MM.1S (cell line): Measurements from ENCODE around the gene ARHGEF40.

ENCODE experiments used
- DNase-seq: peaks from one replicate; pipeline ENCODE4 v3.0.0-alpha.2; 2015
- H2AFZ ChIP-seq: fragments of 300-600 bp; sonication (generic); 2 replicates; pipeline ENCODE4 v1.6.0; 2016; ENCODE audit warnings: antibody characterized with exemption, low read length
- H3F3A ChIP-seq: fragments of 300-600 bp; sonication (generic); 2 replicates; pipeline ENCODE4 v1.6.1; 2016; ENCODE audit warnings: mild to moderate bottlenecking, antibody characterized with exemption, low read length, moderate library complexity, mixed read lengths; ENCODE audit not compliant: insufficient read depth
- H3K27ac ChIP-seq: fragments of 300-600 bp; sonication (generic); 2 replicates; pipeline ENCODE4 v1.5.1; 2016; ENCODE audit warnings: mild to moderate bottlenecking, low read length
- H3K27me3 ChIP-seq: fragments of 300-600 bp; sonication (generic); replicated peaks from 2 replicates; pipeline ENCODE4 v1.6.0; 2016; ENCODE audit warnings: low read length; ENCODE audit not compliant: insufficient read depth
- H3K36me3 ChIP-seq: fragments of 300-600 bp; sonication (generic); replicated peaks from 2 replicates; pipeline ENCODE4 v1.6.1; 2016; ENCODE audit warnings: mild to moderate bottlenecking, low read length, mixed read lengths; ENCODE audit not compliant: insufficient read depth
- H3K4me1 ChIP-seq: fragments of 300-600 bp; sonication (generic); 2 replicates; pipeline ENCODE4 v1.6.1; 2016; ENCODE audit warnings: low read length, mixed read lengths
- H3K4me2 ChIP-seq: fragments of 300-600 bp; sonication (generic); 2 replicates; pipeline ENCODE4 v1.6.0; 2016; ENCODE audit warnings: low read depth, low read length
- H3K4me3 ChIP-seq: fragments of 300-600 bp; sonication (generic); 2 replicates; pipeline ENCODE4 v1.5.1; 2016; ENCODE audit warnings: low read length, mixed read lengths
- H3K79me2 ChIP-seq: fragments of 300-600 bp; sonication (generic); 2 replicates; pipeline ENCODE4 v1.6.1; 2016; ENCODE audit warnings: mixed run types, low read length, mixed read lengths
- H3K9ac ChIP-seq: fragments of 300-600 bp; sonication (generic); 2 replicates; pipeline ENCODE4 v1.6.1; 2016; ENCODE audit warnings: low read length, mixed read lengths
- H3K9me2 ChIP-seq: fragments of 300-600 bp; sonication (generic); replicated peaks from 2 replicates; pipeline ENCODE4 v1.6.1; 2016; ENCODE audit warnings: mild to moderate bottlenecking, low read length, mixed read lengths; ENCODE audit not compliant: insufficient read depth
- H3K9me3 ChIP-seq: fragments of 300-600 bp; sonication (generic); replicated peaks from 2 replicates; pipeline ENCODE4 v1.6.1; 2016; ENCODE audit warnings: mild to moderate bottlenecking, low read length, mixed read lengths; ENCODE audit not compliant: insufficient read depth
- H4K20me1 ChIP-seq: fragments of 300-600 bp; sonication (generic); 2 replicates; pipeline ENCODE4 v1.6.1; 2016; ENCODE audit warnings: mild to moderate bottlenecking, low read length, moderate library complexity, mixed read lengths; ENCODE audit not compliant: insufficient read depth
- EZH2 ChIP-seq: fragments of 300-600 bp; sonication (generic); optimal IDR thresholded peaks from 2 replicates; pipeline ENCODE3; 2017; ENCODE audit warnings: low read depth, mild to moderate bottlenecking, antibody characterized with exemption, low read length, mixed read lengths
- EZH2phosphoT487 ChIP-seq: fragments of 300-600 bp; sonication (generic); IDR thresholded peaks from 2 replicates; pipeline ENCODE4 v1.6.1; 2018; ENCODE audit warnings: antibody characterized with exemption, low read length
- TF ChIP-seq, protein P1 (sequence below): fragments of 300-600 bp; sonication (generic); IDR thresholded peaks from 2 replicates; pipeline ENCODE4 v1.5.1; 2016; ENCODE audit warnings: antibody characterized with exemption, low read length, mixed read lengths

Gene ARHGEF40

DNA sequence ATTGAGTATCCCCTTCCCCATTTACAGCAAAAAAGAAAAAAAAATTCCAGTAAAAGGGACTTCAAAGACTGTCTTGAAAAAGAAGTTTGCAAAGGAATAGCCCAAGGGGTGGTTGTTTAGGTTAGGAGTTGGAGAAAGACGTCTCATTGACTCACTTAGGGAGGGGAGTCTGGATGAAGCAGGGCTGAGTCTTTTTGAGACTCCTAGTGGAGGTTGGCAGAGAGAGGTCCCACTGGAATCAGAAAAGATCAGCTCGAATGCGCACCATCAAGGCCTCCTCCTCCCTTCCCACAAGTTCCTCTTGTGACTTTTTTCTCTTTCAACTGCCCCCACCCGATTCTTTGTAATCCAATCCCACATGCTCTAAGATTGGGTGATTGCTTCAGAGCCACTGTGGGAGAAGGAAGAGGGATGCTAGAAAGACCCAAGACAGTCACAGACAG, 1.9 kb downstream of the ARHGEF40 start:
- no peaks in the 10 kb centered on the region for H3K9me3 ChIP-seq
- H3K9me2 ChIP-seq, result no peaks in the 10 kb centered on the region
- H4K20me1 ChIP-seq, result no peaks in the 10 kb centered on the region
- H3K4me1 ChIP-seq, result no peaks in the 10 kb centered on the region
- peak overlapping the region; percentile 75 for H3K4me3 ChIP-seq
- H3K36me3 ChIP-seq, result no peaks in the 10 kb centered on the region
- no peaks in the 10 kb centered on the region for H3K79me2 ChIP-seq
- peak overlapping the region; percentile 95 for H3K4me2 ChIP-seq
- peaks cover 6% of the 10 kb centered on the region; the same call in 1 of the 2 replicates for H3F3A ChIP-seq
- no peak for DNase-seq
- H3K9ac ChIP-seq, result 0 out of 2 replicates have a peak overlapping the region, but pooled peaks have one; percentile 33
- peaks cover 11% of the 10 kb centered on the region for H3K27me3 ChIP-seq
- TF ChIP-seq, protein P1, sequence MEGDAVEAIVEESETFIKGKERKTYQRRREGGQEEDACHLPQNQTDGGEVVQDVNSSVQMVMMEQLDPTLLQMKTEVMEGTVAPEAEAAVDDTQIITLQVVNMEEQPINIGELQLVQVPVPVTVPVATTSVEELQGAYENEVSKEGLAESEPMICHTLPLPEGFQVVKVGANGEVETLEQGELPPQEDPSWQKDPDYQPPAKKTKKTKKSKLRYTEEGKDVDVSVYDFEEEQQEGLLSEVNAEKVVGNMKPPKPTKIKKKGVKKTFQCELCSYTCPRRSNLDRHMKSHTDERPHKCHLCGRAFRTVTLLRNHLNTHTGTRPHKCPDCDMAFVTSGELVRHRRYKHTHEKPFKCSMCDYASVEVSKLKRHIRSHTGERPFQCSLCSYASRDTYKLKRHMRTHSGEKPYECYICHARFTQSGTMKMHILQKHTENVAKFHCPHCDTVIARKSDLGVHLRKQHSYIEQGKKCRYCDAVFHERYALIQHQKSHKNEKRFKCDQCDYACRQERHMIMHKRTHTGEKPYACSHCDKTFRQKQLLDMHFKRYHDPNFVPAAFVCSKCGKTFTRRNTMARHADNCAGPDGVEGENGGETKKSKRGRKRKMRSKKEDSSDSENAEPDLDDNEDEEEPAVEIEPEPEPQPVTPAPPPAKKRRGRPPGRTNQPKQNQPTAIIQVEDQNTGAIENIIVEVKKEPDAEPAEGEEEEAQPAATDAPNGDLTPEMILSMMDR, result no peak
- TF ChIP-seq EZH2phosphoT487, result no peak
- TF ChIP-seq EZH2, result no peak
- H3K27ac ChIP-seq, result peak overlapping the region; percentile 18; the same call in 1 of the 2 replicates
- peak overlapping the region; percentile 56; the same call in 1 of the 2 replicates for H2AFZ ChIP-seq

- no peaks in the 10 kb centered on the region for H3K36me3 ChIP-seq
- H3K9me2 ChIP-seq, result no peaks in the 10 kb centered on the region
- no peak overlapping the region for H3K4me3 ChIP-seq
- TF ChIP-seq, protein P1, result no peak
- TF ChIP-seq EZH2phosphoT487 (no peak), EZH2 (no peak)
- H3K27me3 ChIP-seq, result peaks cover 11% of the 10 kb centered on the region
- no peak for DNase-seq
- H3K4me1 ChIP-seq, result no peaks in the 10 kb centered on the region
- peaks cover 6% of the 10 kb centered on the region; the same call in 1 of the 2 replicates for H3F3A ChIP-seq
- H3K79me2 ChIP-seq, result no peaks in the 10 kb centered on the region
- no peak overlapping the region for H2AFZ ChIP-seq
- no peak overlapping the region for H3K4me2 ChIP-seq
- no peak overlapping the region for H3K9ac ChIP-seq
- no peaks in the 10 kb centered on the region for H4K20me1 ChIP-seq
- no peaks in the 10 kb centered on the region for H3K9me3 ChIP-seq
- H3K27ac ChIP-seq, result no peak overlapping the region
These were observed 2.8 kb downstream of the ARHGEF40 start for GRCh38 chr14:21072781-21073339.

DNA sequence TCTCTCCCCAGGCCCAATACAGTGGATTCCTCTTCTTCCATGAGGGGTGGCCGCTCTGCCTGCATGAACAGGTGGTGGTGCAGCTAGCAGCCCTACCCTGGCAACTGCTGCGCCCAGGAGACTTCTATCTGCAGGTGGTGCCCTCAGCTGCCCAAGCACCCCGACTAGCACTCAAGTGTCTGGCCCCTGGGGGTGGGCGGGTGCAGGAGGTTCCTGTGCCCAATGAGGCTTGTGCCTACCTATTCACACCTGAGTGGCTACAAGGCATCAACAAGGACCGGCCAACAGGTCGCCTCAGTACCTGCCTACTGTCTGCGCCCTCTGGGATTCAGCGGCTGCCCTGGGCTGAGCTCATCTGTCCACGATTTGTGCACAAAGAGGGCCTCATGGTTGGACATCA, 3.8 kb downstream of the ARHGEF40 start:
- Histone ChIP-seq H3K27ac (no peak overlapping the region), H3F3A (peaks cover 6% of the 10 kb centered on the region; the same call in 1 of the 2 replicates), H4K20me1 (no peaks in the 10 kb centered on the region), H3K4me1 (no peaks in the 10 kb centered on the region), H3K4me3 (no peak overlapping the region), H3K9me3 (no peaks in the 10 kb centered on the region), H3K36me3 (no peaks in the 10 kb centered on the region), H2AFZ (no peak overlapping the region), H3K27me3 (peaks cover 9% of the 10 kb centered on the region), H3K79me2 (no peaks in the 10 kb centered on the region), H3K4me2 (no peak overlapping the region), H3K9ac (no peak overlapping the region), H3K9me2 (no peaks in the 10 kb centered on the region)
- DNase-seq, result no peak
- TF ChIP-seq, protein P1, result no peak
- no peak for TF ChIP-seq EZH2phosphoT487
- no peak for TF ChIP-seq EZH2
